Activated CD4-positive, alpha-beta T cell treated with anti-CD3 and anti-CD28 coated beads, Interleukin-2, amount 10 ng/mL, durations not matched to agents 7 days and 5 days (primary cell): ENCODE data around the gene POM121L2. TPM values are rescaled to one million over a fixed set of nuclear protein-coding genes. Genes with fewer than 3 reads are reported as not detected.
"Not testable (repeated sequence)": the region's sequence is repeated elsewhere in the genome, so short reads cannot be mapped to it uniquely, and the experiment has no call there.

Source experiments
- CTCF ChIA-PET: fragments of 350-600 bp; sonication (Branson Sonifier 250); formaldehyde crosslinking; loops from one replicate; lab custom pipeline; 2021; ENCODE audit warnings: antibody characterized with exemption; lab: Charles Lee
- POLR2A ChIA-PET: fragments of 350-600 bp; sonication (Branson Sonifier 250); formaldehyde crosslinking; loops from one replicate; lab custom pipeline; 2021; ENCODE audit warnings: antibody characterized with exemption; lab: Charles Lee
- DNase-seq: peaks from one replicate; pipeline ENCODE4 v3.0.0-alpha.2; 2020
- H3K27ac Mint-ChIP-seq: one replicate; pipeline ENCODE4 v1.8.0; 2021; ENCODE audit warnings: mild to moderate bottlenecking, moderate library complexity, mixed read lengths
- H3K27me3 Mint-ChIP-seq: one replicate; pipeline ENCODE4 v1.8.0; 2021; ENCODE audit warnings: mixed read lengths
- H3K36me3 Mint-ChIP-seq: one replicate; pipeline ENCODE4 v1.8.0; 2021; ENCODE audit warnings: low read depth, mixed read lengths
- H3K4me1 Mint-ChIP-seq: one replicate; pipeline ENCODE4 v1.8.0; 2021; ENCODE audit warnings: mixed read lengths
- H3K4me3 Mint-ChIP-seq: one replicate; pipeline ENCODE4 v1.8.0; 2021; ENCODE audit warnings: mild to moderate bottlenecking, moderate library complexity, mixed read lengths
- H3K9me3 Mint-ChIP-seq: one replicate; pipeline ENCODE4 v1.8.0; 2021; ENCODE audit warnings: mixed read lengths
- total RNA-seq, 2 experiments: library from RNA; stranded (reverse); gene quantifications; one replicate each; pipeline ENCODE4 v1.2.3, GENCODE V29; 2021

Gene POM121L2
- total RNA-seq, 2 experiments from 2014 or later = not detected

DNA sequence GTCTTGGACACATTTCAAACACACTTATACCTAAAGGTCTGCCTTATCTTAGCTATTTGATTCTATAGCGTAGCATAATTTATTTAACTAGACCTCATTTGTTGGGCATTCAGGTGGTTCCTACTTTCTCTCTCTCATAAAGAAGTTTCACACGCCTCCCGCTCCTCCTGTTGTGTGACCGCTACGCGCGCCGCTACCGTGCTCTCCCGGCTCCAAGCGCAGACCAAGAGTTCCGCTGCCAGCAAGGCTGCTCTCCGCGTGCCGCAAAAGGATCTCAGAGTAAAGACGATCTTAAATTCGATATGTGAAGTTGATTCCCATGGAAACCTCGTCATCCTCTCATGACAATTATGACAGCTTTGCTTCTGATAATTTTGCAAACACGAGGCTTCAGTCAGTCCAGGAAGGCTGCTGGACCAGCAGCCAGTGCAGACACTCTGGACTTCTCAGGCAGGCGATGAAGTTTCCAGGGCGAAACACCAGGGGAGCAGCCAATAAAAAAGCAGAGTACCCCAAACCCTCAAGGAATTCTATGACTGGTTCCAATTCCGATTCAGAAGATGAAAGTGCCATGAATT lies 44.1 kb downstream of the POM121L2 start:
- no peaks in the 10 kb centered on the region for H3K36me3 Mint-ChIP-seq
- no peaks in the 10 kb centered on the region for H3K9me3 Mint-ChIP-seq
- ChIA-PET POLR2A (no interaction called here), CTCF (no interaction called here)
- no peak overlapping the region for H3K27ac Mint-ChIP-seq
- no peak overlapping the region for H3K4me3 Mint-ChIP-seq
- H3K27me3 Mint-ChIP-seq = peaks cover 36% of the 10 kb centered on the region
- no peak for DNase-seq
- peaks cover 3% of the 10 kb centered on the region for H3K4me1 Mint-ChIP-seq

DNA sequence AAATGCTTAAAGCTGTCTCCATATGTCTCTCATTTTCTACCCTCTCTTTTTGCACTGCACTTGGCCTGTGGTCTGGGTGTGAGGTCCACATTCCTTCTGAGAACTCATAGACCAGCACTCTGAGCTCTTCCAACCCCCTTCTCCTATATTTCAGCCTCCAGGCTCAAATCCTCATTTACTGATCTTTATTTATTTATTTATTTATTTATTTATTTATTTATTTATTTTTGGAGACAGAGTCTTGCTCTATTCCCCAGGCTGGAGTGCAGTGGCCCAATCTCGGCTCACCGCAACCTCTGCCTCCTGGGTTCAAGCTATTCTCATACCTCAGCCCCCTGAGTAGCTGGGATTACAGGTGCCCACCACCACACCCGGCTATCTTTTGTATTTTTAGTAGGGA lies 45.1 kb downstream of the POM121L2 start:
- H3K4me3 Mint-ChIP-seq, H3K27ac Mint-ChIP-seq, H3K4me1 Mint-ChIP-seq, DNase-seq, H3K9me3 Mint-ChIP-seq, POLR2A ChIA-PET, H3K36me3 Mint-ChIP-seq, CTCF ChIA-PET: not testable (repeated sequence)
- peaks cover 40% of the 10 kb centered on the region for H3K27me3 Mint-ChIP-seq

DNA sequence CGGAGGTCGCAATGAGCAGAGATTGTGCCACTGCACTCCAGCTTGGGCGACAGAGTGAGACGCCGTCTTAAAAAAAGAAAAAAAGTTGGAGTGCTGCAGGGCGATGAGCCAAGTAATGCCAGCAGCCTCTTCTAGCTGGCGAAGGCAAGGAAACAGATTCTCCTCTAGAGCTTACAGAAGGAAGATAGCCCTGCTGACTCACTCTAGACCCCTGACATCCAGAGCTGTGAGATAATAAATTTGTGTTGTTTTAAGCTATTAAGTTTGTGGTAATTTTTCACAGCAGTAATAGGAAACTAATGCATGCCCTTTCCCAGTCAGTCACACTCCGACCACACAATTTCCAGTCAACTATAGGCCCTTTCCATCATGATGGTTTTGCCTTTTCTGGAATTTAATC lies 48.2 kb downstream of the POM121L2 start:
- POLR2A ChIA-PET = no interaction called here
- peaks cover 3% of the 10 kb centered on the region for H3K36me3 Mint-ChIP-seq

DNA sequence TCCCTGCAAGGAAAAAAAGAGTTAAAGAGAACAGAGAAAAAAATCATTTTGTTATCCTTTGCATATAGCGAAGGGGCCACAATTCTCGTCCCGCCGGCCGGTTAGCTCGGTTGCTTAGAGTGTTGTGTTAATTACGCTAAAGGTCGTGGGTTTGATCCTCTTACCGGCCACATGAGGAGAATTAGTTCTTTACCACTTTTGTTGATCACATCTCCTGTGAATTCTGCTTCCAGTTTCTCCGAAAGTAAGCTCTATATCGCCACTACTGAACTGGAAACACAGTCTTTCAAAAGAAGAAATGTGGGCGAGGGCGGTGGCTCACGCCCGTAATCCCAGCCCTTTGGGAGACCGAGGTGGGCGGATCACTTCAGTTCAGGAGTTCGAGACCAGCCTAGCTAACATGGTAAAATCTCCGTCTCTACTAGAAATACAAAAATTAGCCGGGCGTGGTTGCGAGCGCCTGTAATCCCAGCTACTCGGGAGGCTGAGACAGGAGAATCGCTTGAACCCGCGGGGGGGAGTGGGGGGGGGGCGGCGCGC lies 51.2 kb downstream of the POM121L2 start:
- Mint-ChIP-seq H3K4me3 (no peak overlapping the region), H3K27me3 (peaks cover 56% of the 10 kb centered on the region), H3K9me3 (peaks cover 6% of the 10 kb centered on the region), H3K36me3 (peaks cover 3% of the 10 kb centered on the region), H3K27ac (no peak overlapping the region), H3K4me1 (peaks cover 2% of the 10 kb centered on the region)
- ChIA-PET CTCF (interaction anchor here (0.6 to 1.0 kb wide), 2 partner anchors 158 to 409 kb away, joined by 3 to 5 read pairs; no protein-coding TSS in a partner anchor), POLR2A (no interaction called here)
- no peak for DNase-seq

More for the DNA sequence above, 48.2 kb downstream of the POM121L2 start:
- no peak overlapping the region for H3K27ac Mint-ChIP-seq
- H3K9me3 Mint-ChIP-seq = peaks cover 3% of the 10 kb centered on the region
- no peak for DNase-seq
- peaks cover 5% of the 10 kb centered on the region for H3K4me1 Mint-ChIP-seq
- H3K4me3 Mint-ChIP-seq = no peak overlapping the region
- peaks cover 55% of the 10 kb centered on the region for H3K27me3 Mint-ChIP-seq
- CTCF ChIA-PET = interaction anchor here (0.6 to 1.3 kb wide), 5 partner anchors 10 to 819 kb away, joined by 3 to 4 read pairs (median 3); no protein-coding TSS in a partner anchor

DNA sequence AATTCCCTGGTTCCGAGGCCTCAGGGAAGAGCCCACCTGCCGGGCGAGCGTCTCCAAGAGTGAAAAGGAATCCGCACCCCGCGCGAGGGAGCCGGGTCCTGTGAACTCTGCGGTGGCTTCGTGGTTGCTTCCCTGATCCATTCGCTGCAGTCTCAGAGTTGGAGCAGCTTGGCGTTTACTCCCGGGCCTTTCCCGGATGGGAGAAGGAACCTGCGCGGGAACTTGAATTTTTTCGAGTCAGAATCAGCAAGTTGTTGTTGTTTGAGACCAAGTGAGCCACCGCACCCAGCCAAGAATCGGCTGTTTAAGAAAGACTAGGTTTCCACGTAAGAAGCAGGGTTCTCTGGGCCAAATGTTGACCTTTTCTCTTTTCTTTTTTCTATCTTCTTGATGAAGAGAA lies 51.7 kb downstream of the POM121L2 start:
- Mint-ChIP-seq H3K4me1 (peaks cover 2% of the 10 kb centered on the region), H3K36me3 (peaks cover 3% of the 10 kb centered on the region), H3K27ac (no peak overlapping the region), H3K4me3 (no peak overlapping the region), H3K9me3 (peaks cover 6% of the 10 kb centered on the region), H3K27me3 (peaks cover 61% of the 10 kb centered on the region)
- POLR2A ChIA-PET = no interaction called here
- CTCF ChIA-PET = interaction anchor here (1.0 kb wide), 1 partner anchor 410 kb away, joined by 3 read pairs; no protein-coding TSS in a partner anchor
- DNase-seq = no peak

Other genes starting within 250 kb of the POM121L2 start
- 1 to 10 TPM; 1.1 to 1.5 TPM for gene PRSS16, start 64.6 kb downstream of the POM121L2 start, total RNA-seq
- gene ZNF391, start 76.5 kb upstream of the POM121L2 start, total RNA-seq = 1 to 10 TPM; 2.0 to 3.2 TPM
- gene ZNF184, start 160.8 kb upstream of the POM121L2 start, total RNA-seq = 10 to 100 TPM; 14.4 to 16.8 TPM